H1 (cell line): ENCODE results near the gene PPM1G. TPM values are rescaled to one million over a fixed set of nuclear protein-coding genes. Genes with fewer than 3 reads are reported as not detected.

Source experiments
- BRCA1 ChIP-seq: IDR thresholded peaks from 2 replicates; pipeline ENCODE4 v1.6.1; 2012; ENCODE audit warnings: low read depth, low read length, improper control_type of control experiment
- CBX8 ChIP-seq: fragments of 300-800, 300-1000 bp; sonication (generic); IDR thresholded peaks from 2 replicates; pipeline ENCODE4 v1.7.1; 2016; ENCODE audit warnings: low read depth, low read length, borderline replicate concordance
- CHD2 ChIP-seq: IDR thresholded peaks from 2 replicates; pipeline ENCODE4 v1.6.1; 2012; ENCODE audit warnings: low read length, improper control_type of control experiment
- CREB1 ChIP-seq: IDR thresholded peaks from 2 replicates; pipeline ENCODE4 v1.6.1; 2012; ENCODE audit warnings: inconsistent platforms
- EP300 ChIP-seq, 2 experiments: IDR thresholded peaks; 1 replicate in 1 of 2; 2 replicates in 1 of 2; pipeline ENCODE4 v1.6.1; 2011 to 2012; ENCODE audit warnings: low read depth in 2 of 2, low read length in 2 of 2, mild to moderate bottlenecking in 2 of 2, borderline replicate concordance in 1 of 2, inconsistent platforms in 1 of 2, moderate library complexity in 1 of 2
- EZH2 ChIP-seq: fragments of 200-600 bp; sonication (generic); IDR thresholded peaks from 2 replicates; pipeline ENCODE4 v1.7.1; 2012; ENCODE audit warnings: low read depth, mild to moderate bottlenecking, moderate library complexity, low read length, inconsistent platforms; ENCODE audit not compliant: severe bottlenecking
- GTF2F1 ChIP-seq: IDR thresholded peaks from 2 replicates; pipeline ENCODE4 v1.6.1; 2012; ENCODE audit warnings: low read depth, low read length, improper control_type of control experiment, borderline replicate concordance
- HDAC2 ChIP-seq, 2 experiments: fragments of 300-600 bp in 1 of 2; sonication (generic) in 1 of 2; IDR thresholded peaks; 2 replicates each; pipeline ENCODE4 v1.6.1; 2011 to 2012; ENCODE audit warnings: low read depth in 2 of 2, low read length in 2 of 2, mild to moderate bottlenecking in 2 of 2, moderate library complexity in 2 of 2, borderline replicate concordance in 1 of 2, inconsistent platforms in 1 of 2
- JUND ChIP-seq: IDR thresholded peaks from 2 replicates; pipeline ENCODE4 v1.6.1; 2011; ENCODE audit warnings: mild to moderate bottlenecking, improper control_type of control experiment, low read length
- MAX ChIP-seq: IDR thresholded peaks from 2 replicates; pipeline ENCODE4 v1.6.1; 2012; ENCODE audit warnings: inconsistent platforms
- NANOG ChIP-seq: IDR thresholded peaks from 2 replicates; pipeline ENCODE4 v1.6.1; 2011; ENCODE audit warnings: low read length, low read depth, mild to moderate bottlenecking, inconsistent platforms; ENCODE audit not compliant: insufficient read depth, poor library complexity, severe bottlenecking
- PHF8 ChIP-seq: fragments of 200-600 bp; sonication (generic); conservative IDR thresholded peaks from 2 replicates; pipeline ENCODE4 v1.7.1; 2012; ENCODE audit warnings: low read depth, mild to moderate bottlenecking, inconsistent platforms, low read length, moderate library complexity
- POLR2AphosphoS5 ChIP-seq: IDR thresholded peaks from 2 replicates; pipeline ENCODE4 v1.6.1; 2011; ENCODE audit warnings: low read depth, low read length
- RBBP5 ChIP-seq: IDR thresholded peaks from 2 replicates; pipeline ENCODE4 v1.7.1; 2012; ENCODE audit warnings: low read depth, mild to moderate bottlenecking, inconsistent platforms, low read length, moderate library complexity, borderline replicate concordance
- RNF2 ChIP-seq: fragments of 200-900, 300-1000 bp; sonication (generic); IDR thresholded peaks from 2 replicates; pipeline ENCODE4 v1.7.1; 2016; ENCODE audit warnings: borderline replicate concordance, low read depth, mild to moderate bottlenecking, antibody characterized with exemption, low read length; ENCODE audit not compliant: poor library complexity, severe bottlenecking; ENCODE audit errors: missing control alignments
- SIX5 ChIP-seq: IDR thresholded peaks from 2 replicates; pipeline ENCODE4 v1.6.1; 2011; ENCODE audit warnings: mild to moderate bottlenecking, low read depth, low read length
- SP2 ChIP-seq: IDR thresholded peaks from 2 replicates; pipeline ENCODE4 v1.6.1; 2012; ENCODE audit warnings: mild to moderate bottlenecking, low read length, inconsistent platforms
- SRF ChIP-seq: IDR thresholded peaks from 2 replicates; pipeline ENCODE4 v1.6.1; 2011; ENCODE audit warnings: mild to moderate bottlenecking, low read depth, low read length, moderate library complexity
- SUZ12 ChIP-seq: fragments of 200-600 bp; sonication (generic); IDR thresholded peaks from 2 replicates; pipeline ENCODE4 v1.6.1; 2012; ENCODE audit warnings: mild to moderate bottlenecking, inconsistent platforms, low read length, moderate library complexity, mixed read lengths
- TAF7 ChIP-seq: optimal IDR thresholded peaks from 2 replicates; pipeline ENCODE3; 2011; ENCODE audit warnings: low read depth, mild to moderate bottlenecking, inconsistent platforms, low read length, moderate library complexity, borderline replicate concordance
- TBP ChIP-seq: IDR thresholded peaks from 2 replicates; pipeline ENCODE4 v1.6.1; 2011; ENCODE audit warnings: low read depth, low read length, improper control_type of control experiment
- TCF12 ChIP-seq: IDR thresholded peaks from 2 replicates; pipeline ENCODE4 v1.6.1; 2011; ENCODE audit warnings: low read depth, mild to moderate bottlenecking, low read length
- ZNF274 ChIP-seq: IDR thresholded peaks from 2 replicates; pipeline ENCODE4 v1.7.0; 2012; ENCODE audit warnings: low read length, borderline replicate concordance; ENCODE audit errors: extremely low read depth
- polyA plus RNA-seq, 7 experiments: library from polyadenylated mRNA; depleted of rRNA in 3 of 7; stranded (reverse) in 5 of 7; unstranded in 2 of 7; fragments of >200 nt in 5 of 7; fragments of 200-250 nt in 2 of 7; gene quantifications; 1 replicate in 5 of 7; 2 replicates in 1 of 7; 4 replicates in 1 of 7; pipeline versions ENCODE4 v1.2.1 to v1.2.3, GENCODE V29; 2011 to 2013; ENCODE audit warnings: missing spikeins in 2 of 7, mixed read lengths in 2 of 7
- total RNA-seq: library from RNA; stranded (reverse); fragmentation: NEBNext Ultra II Directional; extraction: Animal tissue kit (Norgen Biotek cat#: 25700); gene quantifications from 2 replicates; pipeline ENCODE4 v1.2.1, GENCODE V29; 2021

PPM1G gene
- total and polyA plus RNA-seq, 2 of the 8 experiments (the other 6 are each of a cell fraction or from before 2014, with no cell fraction given): 73.3 to 203 TPM

GRCh38 chr2:27441958-27442919 is 32.8 kb upstream of the PPM1G start, which contains the start of gene KRTCAP3 (continued):
- TF ChIP-seq SUZ12: no peak
- no peak for TF ChIP-seq NANOG
- peak; percentile 98 for TF ChIP-seq MAX
- TF ChIP-seq RBBP5: no peak
- peak; percentile 49 for TF ChIP-seq TAF7
- TF ChIP-seq CREB1: peak; percentile 19; the same call in 1 of the 2 replicates
- no peak for TF ChIP-seq ZNF274
- no peak for TF ChIP-seq CHD2
- no peak; a peak in 1 of 4 replicates for TF ChIP-seq HDAC2 (IDR thresholded peaks at IDR 0.05; ENCODE audit: borderline replicate concordance in 1 of 2, low read depth in 2 of 2, low read length in 2 of 2)
- TF ChIP-seq SP2: no peak
- TF ChIP-seq GTF2F1: no peak
- TF ChIP-seq PHF8: peak; percentile 42; the same call in 1 of the 2 replicates
- TF ChIP-seq SRF: no peak
- TF ChIP-seq BRCA1: no peak
- no peak for TF ChIP-seq EZH2
- TF ChIP-seq RNF2: no peak
- TF ChIP-seq TCF12: no peak
- no peak for TF ChIP-seq JUND
- no peak for TF ChIP-seq SIX5
- TF ChIP-seq CBX8: no peak
- TF ChIP-seq EP300 (IDR thresholded peaks at IDR 0.05; ENCODE audit: borderline replicate concordance in 1 of 2, low read depth in 2 of 2, low read length in 2 of 2): no peak
- no peak; the same call in 1 of the 2 replicates for TF ChIP-seq POLR2AphosphoS5
- no peak; the same call in 1 of the 2 replicates for TF ChIP-seq TBP
